Glutamatergic neuron (in vitro differentiated cells): ENCODE results near the gene MARCO. TPM values are rescaled to one million over a fixed set of nuclear protein-coding genes. Genes with fewer than 3 reads are reported as not detected.

Experiments used
- DNase-seq: peaks from one replicate; pipeline ENCODE4 v3.0.0; 2022
- H3K27ac Mint-ChIP-seq: one replicate; pipeline ENCODE4 v1.8.0; 2020; ENCODE audit warnings: mild to moderate bottlenecking, mixed read lengths, inconsistent platforms; ENCODE audit not compliant: unreplicated experiment
- H3K27me3 Mint-ChIP-seq: one replicate; pipeline ENCODE4 v1.8.0; 2020; ENCODE audit warnings: mild to moderate bottlenecking, moderate library complexity, mixed read lengths, inconsistent platforms; ENCODE audit not compliant: unreplicated experiment
- H3K36me3 Mint-ChIP-seq: one replicate; pipeline ENCODE4 v1.8.0; 2020; ENCODE audit warnings: mild to moderate bottlenecking, mixed read lengths, inconsistent platforms; ENCODE audit not compliant: unreplicated experiment
- H3K4me1 Mint-ChIP-seq: one replicate; pipeline ENCODE4 v1.8.0; 2020; ENCODE audit warnings: mild to moderate bottlenecking, low read depth, mixed read lengths, inconsistent platforms; ENCODE audit not compliant: unreplicated experiment
- H3K4me3 Mint-ChIP-seq: one replicate; pipeline ENCODE4 v1.8.0; 2020; ENCODE audit warnings: mild to moderate bottlenecking, mixed read lengths, inconsistent platforms; ENCODE audit not compliant: unreplicated experiment
- H3K9me3 Mint-ChIP-seq: one replicate; pipeline ENCODE4 v1.8.0; 2020; ENCODE audit warnings: mild to moderate bottlenecking, moderate library complexity, mixed read lengths, inconsistent platforms; ENCODE audit not compliant: unreplicated experiment
- total RNA-seq: library from RNA; stranded (reverse); fragmentation: NEBNext Ultra II Directional; extraction: Animal tissue kit (Norgen Biotek cat#: 25700); gene quantifications from one replicate; pipeline ENCODE4 v1.2.1, GENCODE V29; 2021; ENCODE audit not compliant: unreplicated experiment
- TF ChIP-seq, protein P1 (sequence below): fragments of 200-600 bp; sonication (generic); IDR thresholded peaks from one replicate; pipeline ENCODE4 v1.5.0; 2021; ENCODE audit not compliant: partially characterized antibody, unreplicated experiment

The MARCO gene
- total RNA-seq, 1 donor from 2014 or later, result not detected

DNA sequence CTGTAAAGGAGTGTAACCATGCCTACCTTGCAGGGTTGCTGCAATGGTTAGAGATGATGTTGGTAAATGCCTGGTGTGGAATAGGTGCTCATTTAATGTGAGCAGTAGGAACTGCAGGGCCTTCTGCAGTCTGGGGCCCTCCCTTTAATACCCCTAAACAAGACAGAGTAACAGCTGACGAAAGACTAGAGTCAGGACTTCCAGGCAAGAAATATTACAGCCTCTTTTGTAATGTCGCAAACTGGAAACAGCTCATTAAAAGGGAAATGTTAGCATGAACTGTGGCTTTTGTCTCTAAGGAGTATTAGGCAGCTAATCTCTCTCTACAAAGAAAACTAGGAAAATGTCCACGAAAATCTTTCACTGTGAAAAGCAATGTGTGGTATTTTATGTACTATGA, 26.0 kb downstream of the MARCO start:
- no peaks in the 10 kb centered on the region for H3K4me1 Mint-ChIP-seq
- H3K9me3 Mint-ChIP-seq, result no peaks in the 10 kb centered on the region
- no peaks in the 10 kb centered on the region for H3K27me3 Mint-ChIP-seq
- DNase-seq, result no peak
- H3K27ac Mint-ChIP-seq, result no peak overlapping the region
- TF ChIP-seq, protein P1, sequence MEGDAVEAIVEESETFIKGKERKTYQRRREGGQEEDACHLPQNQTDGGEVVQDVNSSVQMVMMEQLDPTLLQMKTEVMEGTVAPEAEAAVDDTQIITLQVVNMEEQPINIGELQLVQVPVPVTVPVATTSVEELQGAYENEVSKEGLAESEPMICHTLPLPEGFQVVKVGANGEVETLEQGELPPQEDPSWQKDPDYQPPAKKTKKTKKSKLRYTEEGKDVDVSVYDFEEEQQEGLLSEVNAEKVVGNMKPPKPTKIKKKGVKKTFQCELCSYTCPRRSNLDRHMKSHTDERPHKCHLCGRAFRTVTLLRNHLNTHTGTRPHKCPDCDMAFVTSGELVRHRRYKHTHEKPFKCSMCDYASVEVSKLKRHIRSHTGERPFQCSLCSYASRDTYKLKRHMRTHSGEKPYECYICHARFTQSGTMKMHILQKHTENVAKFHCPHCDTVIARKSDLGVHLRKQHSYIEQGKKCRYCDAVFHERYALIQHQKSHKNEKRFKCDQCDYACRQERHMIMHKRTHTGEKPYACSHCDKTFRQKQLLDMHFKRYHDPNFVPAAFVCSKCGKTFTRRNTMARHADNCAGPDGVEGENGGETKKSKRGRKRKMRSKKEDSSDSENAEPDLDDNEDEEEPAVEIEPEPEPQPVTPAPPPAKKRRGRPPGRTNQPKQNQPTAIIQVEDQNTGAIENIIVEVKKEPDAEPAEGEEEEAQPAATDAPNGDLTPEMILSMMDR, result no peak
- H3K36me3 Mint-ChIP-seq, result no peaks in the 10 kb centered on the region
- H3K4me3 Mint-ChIP-seq, result no peak overlapping the region

DNA sequence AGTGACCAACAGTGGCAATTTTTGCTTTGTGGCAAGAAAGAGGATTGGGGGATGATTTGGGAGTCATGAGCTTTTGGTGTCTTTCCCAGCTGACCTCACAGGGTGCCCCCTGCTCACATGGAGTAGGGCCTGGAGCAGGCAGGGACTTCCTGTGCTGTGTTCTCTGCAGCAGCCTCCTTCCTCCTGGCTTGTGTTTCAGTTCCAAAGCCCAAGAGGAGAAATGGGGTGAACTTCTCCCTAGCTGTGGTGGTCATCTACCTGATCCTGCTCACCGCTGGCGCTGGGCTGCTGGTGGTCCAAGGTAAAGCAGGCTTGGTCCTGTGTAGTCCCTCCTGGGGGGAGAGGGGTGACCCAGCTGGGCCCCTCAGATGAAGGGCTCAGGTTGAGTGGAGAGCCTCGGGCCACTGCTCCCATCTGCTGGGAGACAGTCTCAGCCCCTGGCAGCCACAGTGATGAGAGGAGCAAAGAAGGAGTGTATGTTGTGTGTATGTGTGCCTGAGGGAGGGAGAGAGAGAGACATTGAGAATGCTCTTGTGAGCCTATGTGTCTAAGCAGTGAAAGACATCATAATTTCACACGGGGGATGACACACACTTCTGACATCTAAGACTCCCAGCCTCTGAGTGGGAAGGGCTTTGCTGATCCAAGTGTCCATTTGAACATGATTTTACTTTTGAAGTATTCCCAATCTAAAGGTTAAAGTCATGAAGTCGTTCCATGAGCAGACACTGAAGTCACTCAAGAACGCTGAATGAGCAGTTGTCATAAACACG, 27.2 kb downstream of the MARCO start:
- no peaks in the 10 kb centered on the region for H3K9me3 Mint-ChIP-seq
- H3K4me3 Mint-ChIP-seq, result no peak overlapping the region
- no peaks in the 10 kb centered on the region for H3K27me3 Mint-ChIP-seq
- no peak for DNase-seq
- no peaks in the 10 kb centered on the region for H3K36me3 Mint-ChIP-seq
- no peaks in the 10 kb centered on the region for H3K4me1 Mint-ChIP-seq
- TF ChIP-seq, protein P1, result no peak
- H3K27ac Mint-ChIP-seq, result no peak overlapping the region

DNA sequence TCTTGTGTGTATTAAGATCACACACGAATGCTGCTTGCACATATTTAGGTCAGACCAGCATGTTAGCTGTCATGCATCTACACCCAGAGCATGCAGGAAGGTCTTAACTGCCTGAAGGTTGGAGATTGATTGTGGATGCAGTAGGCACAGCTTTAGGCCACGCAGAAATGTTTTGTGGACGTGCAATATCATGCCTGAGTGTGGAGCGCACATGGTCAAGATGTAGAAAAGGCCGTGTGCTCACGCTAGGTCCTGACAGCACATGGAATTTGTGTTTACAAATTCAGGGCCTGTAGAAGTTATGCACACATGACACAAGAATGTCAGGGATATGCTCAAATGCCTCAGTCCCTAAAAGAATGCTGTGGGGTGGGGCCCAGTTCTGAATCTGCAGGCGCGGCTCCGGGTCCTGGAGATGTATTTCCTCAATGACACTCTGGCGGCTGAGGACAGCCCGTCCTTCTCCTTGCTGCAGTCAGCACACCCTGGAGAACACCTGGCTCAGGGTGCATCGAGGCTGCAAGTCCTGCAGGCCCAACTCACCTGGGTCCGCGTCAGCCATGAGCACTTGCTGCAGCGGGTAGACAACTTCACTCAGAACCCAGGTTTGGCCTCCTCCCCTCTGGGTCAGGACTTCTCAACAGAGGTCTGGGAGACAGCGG, 27.9 kb downstream of the MARCO start:
- Mint-ChIP-seq H3K4me3 (no peak overlapping the region), H3K9me3 (no peaks in the 10 kb centered on the region), H3K27ac (no peak overlapping the region), H3K27me3 (no peaks in the 10 kb centered on the region), H3K4me1 (no peaks in the 10 kb centered on the region), H3K36me3 (no peaks in the 10 kb centered on the region)
- TF ChIP-seq, protein P1, result no peak
- DNase-seq, result no peak

DNA sequence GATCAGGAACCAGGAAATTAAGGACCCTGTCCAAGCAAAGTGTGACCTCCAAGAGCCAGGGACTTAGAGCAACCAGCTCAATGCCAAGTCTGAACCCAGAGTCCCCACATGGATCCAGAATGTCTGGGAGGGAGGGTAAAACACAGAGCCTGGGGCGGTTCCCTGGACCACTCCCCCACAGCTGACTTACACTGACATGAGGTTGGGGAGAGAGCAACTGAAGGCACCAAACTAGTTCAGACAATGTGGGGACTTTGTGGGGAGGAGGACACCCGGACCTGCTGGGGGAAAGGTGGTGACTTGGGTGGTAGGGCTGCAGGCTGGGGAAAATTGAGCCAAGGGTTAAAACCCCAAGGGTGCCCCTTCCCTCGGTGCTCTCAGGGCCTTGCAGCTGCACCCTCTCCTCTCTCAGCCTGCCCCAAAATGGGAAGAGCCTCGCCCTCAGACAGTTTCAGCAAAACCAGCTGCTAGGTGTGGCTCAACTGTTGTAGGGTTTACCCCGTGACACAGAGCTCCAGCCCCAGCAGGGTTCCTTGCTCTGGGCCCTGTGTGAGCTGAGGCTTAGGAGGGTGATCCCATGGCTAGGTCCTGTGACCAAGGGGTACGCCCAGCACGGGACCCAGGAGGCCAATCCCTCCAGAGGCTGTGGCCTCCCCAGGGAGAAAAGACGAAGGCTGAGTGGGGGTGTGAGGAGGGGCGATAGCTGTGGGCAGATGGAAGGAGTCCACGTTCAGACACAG, 28.6 kb downstream of the MARCO start:
- Mint-ChIP-seq H3K27ac (no peak overlapping the region), H3K27me3 (no peaks in the 10 kb centered on the region), H3K36me3 (no peaks in the 10 kb centered on the region), H3K4me1 (no peaks in the 10 kb centered on the region), H3K9me3 (no peaks in the 10 kb centered on the region), H3K4me3 (no peak overlapping the region)
- TF ChIP-seq, protein P1, result no peak
- DNase-seq, result no peak
